ENCODE data around the gene SMIM43.

- TF ChIP-seq EZH2 (IDR thresholded peaks at IDR 0.05), result no peak
- TF ChIP-seq POLR2AphosphoS5 (IDR thresholded peaks at IDR 0.05; ENCODE audit: borderline replicate concordance, low read depth, low read length), result no peak
Measured at GRCh38 chr4:121790976-121791375, 26.0 kb upstream of the SMIM43 start.

Data from SK-N-MC (cell line).